Measurements from ENCODE around the gene GIT2. TPM values are rescaled to one million over a fixed set of nuclear protein-coding genes. Genes with fewer than 3 reads are reported as not detected.

The GIT2 gene
- total RNA-seq, 1 experiment from 2014 or later = 21.7 TPM

DNA sequence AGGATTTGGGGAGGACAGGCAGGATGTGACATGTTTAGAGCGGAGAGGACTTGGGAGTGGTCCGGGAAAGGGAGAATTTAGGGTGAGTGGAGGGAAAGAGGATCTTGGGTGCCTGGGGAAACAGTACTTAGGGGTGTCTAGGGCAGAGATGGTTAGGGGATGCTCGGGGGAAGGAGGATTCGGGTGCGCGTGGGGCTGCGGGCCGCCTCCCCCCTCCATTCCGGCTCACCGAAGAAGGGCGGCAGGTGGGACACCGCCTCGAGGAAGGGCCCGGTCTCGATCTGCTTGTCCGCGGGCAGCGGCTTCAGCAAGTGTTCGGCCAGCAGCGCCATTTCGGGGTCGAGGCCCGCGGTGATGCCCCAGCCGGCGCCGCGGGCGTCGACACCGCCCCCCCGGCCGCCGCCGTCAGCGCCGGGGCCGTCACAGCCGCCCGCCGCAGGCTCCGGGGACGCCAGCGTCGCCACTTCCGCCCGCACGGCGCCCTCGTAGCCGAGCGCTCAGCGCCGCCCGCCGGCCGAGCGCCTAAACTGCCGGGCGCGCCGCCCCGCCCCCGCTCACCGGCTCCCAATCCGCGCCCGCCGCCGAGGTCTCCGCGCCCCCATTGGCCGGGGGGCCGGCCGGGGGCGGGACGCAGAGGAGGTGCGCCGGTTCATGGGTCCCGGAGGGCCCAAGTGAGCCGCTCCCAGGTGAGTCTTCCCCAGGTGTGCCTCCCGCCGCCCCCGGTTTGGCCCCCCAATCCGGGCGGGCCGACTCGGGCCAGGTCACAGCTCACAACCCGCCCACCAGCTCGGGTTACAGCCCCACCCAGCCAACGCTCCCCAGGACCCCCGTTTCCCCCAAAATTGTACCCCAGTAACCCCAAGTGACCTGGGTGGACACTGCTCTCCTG, 115.9 kb downstream of the GIT2 start, which contains the start of gene GLTP (continued):
- TF ChIP-seq, protein P1, sequence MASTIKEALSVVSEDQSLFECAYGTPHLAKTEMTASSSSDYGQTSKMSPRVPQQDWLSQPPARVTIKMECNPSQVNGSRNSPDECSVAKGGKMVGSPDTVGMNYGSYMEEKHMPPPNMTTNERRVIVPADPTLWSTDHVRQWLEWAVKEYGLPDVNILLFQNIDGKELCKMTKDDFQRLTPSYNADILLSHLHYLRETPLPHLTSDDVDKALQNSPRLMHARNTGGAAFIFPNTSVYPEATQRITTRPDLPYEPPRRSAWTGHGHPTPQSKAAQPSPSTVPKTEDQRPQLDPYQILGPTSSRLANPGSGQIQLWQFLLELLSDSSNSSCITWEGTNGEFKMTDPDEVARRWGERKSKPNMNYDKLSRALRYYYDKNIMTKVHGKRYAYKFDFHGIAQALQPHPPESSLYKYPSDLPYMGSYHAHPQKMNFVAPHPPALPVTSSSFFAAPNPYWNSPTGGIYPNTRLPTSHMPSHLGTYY (CRISPR knock-in tag; IDR thresholded peaks at IDR 0.05) = no peak
- no peak for TF ChIP-seq TCF7 (CRISPR knock-in tag; IDR thresholded peaks at IDR 0.05; ENCODE audit: low read depth)
- TF ChIP-seq, protein P2, sequence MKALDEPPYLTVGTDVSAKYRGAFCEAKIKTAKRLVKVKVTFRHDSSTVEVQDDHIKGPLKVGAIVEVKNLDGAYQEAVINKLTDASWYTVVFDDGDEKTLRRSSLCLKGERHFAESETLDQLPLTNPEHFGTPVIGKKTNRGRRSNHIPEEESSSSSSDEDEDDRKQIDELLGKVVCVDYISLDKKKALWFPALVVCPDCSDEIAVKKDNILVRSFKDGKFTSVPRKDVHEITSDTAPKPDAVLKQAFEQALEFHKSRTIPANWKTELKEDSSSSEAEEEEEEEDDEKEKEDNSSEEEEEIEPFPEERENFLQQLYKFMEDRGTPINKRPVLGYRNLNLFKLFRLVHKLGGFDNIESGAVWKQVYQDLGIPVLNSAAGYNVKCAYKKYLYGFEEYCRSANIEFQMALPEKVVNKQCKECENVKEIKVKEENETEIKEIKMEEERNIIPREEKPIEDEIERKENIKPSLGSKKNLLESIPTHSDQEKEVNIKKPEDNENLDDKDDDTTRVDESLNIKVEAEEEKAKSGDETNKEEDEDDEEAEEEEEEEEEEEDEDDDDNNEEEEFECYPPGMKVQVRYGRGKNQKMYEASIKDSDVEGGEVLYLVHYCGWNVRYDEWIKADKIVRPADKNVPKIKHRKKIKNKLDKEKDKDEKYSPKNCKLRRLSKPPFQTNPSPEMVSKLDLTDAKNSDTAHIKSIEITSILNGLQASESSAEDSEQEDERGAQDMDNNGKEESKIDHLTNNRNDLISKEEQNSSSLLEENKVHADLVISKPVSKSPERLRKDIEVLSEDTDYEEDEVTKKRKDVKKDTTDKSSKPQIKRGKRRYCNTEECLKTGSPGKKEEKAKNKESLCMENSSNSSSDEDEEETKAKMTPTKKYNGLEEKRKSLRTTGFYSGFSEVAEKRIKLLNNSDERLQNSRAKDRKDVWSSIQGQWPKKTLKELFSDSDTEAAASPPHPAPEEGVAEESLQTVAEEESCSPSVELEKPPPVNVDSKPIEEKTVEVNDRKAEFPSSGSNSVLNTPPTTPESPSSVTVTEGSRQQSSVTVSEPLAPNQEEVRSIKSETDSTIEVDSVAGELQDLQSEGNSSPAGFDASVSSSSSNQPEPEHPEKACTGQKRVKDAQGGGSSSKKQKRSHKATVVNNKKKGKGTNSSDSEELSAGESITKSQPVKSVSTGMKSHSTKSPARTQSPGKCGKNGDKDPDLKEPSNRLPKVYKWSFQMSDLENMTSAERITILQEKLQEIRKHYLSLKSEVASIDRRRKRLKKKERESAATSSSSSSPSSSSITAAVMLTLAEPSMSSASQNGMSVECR (CRISPR knock-in tag; IDR thresholded peaks at IDR 0.05; ENCODE audit: borderline replicate concordance) = no peak
- TF ChIP-seq SP1 (CRISPR knock-in tag; conservative IDR thresholded peaks at IDR 0.05) = peak; percentile 96
- peak; percentile 79; the same call in 1 of the 2 replicates for TF ChIP-seq ZNF232 (CRISPR knock-in tag; IDR thresholded peaks at IDR 0.05)
- TF ChIP-seq NFATC4 (CRISPR knock-in tag; IDR thresholded peaks at IDR 0.05) = no peak
- TF ChIP-seq ZNF219 (CRISPR knock-in tag; IDR thresholded peaks at IDR 0.05; ENCODE audit: borderline replicate concordance) = no peak

Other genes starting within 250 kb of the GIT2 start
- gene TRPV4, start 163.0 kb downstream of the GIT2 start, total RNA-seq (2021) = 2.9 to 5.4 TPM (median 5.1 TPM) in 3 replicates
- 21.6 to 25.8 TPM (median 22.8 TPM) in 3 replicates for gene GLTP, start 115.8 kb downstream of the GIT2 start, total RNA-seq (2021)
- gene TCHP, start 96.1 kb downstream of the GIT2 start, total RNA-seq (2021) = 7.9 to 10.1 TPM (median 10.0 TPM) in 3 replicates
- gene ANKRD13A, start 3.1 kb upstream of the GIT2 start, total RNA-seq (2021) = 17.6 to 22.4 TPM (median 18.3 TPM) in 3 replicates
- 17.6 to 18.6 TPM (median 18.3 TPM) in 3 replicates for gene C12orf76, start 52.2 kb upstream of the GIT2 start, total RNA-seq (2021)
- gene IFT81, start 128.0 kb upstream of the GIT2 start, total RNA-seq (2021) = 9.3 to 10.5 TPM (median 10.4 TPM) in 3 replicates

All from WTC11 (cell line).